NCI-H1417 (cell line): ENCODE results near the gene ZNF460.
"Not testable (repeated sequence)": the region's sequence is repeated elsewhere in the genome, so short reads cannot be mapped to it uniquely, and the experiment has no call there.

Experiments used
- DNase-seq, 3 experiments: peaks; one replicate each; lab custom pipeline; 2025; lab: John Stamatoyannopoulos, UW

ZNF460 gene

GRCh38 chr19:57280165-57280961, at the start of gene ZNF460:
Gene ZNF460 (plus strand): TSS chr19:57280485. CDS start chr19:57280807, 322 bp downstream.
- peak; percentile 94 to 97 (median 97) for DNase-seq

DNA sequence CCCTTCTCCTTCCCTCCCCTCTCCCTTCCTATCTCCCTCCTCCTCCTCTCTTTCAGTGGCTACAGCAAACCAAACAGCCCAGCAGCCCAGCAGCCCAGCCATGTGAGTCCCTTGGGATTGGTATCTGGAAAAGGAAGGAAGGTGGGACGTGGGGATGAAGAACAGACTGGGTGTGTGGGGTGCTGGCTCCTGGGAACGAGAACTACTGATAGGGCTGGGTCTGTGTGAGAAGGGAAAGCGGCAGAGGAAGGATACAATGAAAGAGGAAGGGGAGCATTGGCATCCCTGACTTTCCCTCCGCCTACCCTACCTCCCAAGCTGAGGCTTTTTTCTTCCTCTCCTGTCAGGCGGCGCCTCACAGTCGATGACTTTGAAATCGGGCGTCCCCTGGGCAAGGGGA, 48.6 kb upstream of the ZNF460 start:
- no peak for DNase-seq

- no peak for DNase-seq
Observed at GRCh38 chr19:57233207-57233606, 47.1 kb upstream of the ZNF460 start.

DNA sequence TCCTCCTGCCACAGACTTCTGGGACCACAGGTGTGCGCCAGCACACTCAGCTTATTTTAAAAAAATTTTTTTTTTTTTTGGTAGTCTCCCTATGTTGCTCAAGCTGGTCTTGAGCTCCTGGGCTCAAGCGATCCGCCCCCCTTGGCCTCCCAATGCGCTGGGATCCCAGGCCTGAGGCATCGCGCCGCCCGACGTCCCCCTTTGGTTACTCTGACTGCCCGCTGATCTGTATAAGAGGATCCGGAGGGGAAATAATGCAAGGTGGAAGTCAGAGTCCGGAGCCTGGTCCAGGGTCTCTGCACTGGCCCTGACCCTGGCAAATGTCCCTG, 40.3 kb upstream of the ZNF460 start:
- no peak for DNase-seq

DNA sequence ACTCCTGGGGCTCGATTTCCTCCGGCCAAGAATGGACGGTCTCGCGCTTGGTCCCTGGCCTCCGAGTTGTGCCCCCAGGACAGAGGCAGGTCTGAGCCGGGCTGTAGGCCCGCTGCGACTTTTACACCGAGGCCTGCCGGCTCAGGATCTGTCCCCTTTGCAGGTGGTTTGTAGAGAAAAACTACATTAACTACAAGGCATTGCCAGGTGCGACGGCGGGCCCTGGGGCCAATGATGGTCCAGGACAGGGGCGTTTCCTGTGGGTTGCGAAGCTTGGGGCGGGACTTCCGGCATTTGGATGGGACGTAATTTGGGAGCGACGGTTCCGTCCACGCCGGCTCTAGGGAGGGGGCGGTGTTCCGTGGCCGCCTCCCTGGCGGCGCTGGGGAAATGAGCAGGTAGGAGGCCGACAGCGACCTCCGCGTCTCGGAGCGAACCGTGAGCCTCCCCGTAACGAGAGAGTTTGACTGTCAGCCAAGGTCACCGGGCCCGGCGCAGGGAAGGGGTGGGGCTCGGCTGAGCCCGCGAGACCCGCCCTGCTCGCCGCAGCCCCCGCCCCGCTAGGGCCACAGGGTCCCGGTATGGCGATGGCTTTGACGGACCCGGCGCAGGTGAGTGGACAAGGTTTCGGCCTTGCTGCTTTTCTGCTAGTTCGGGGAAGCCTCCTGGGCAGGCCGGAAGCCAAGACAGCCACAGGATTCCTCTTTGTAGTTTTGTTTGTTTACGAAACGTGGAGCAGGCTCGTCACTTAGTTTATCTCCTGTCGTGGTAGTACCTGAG, 39.8 kb upstream of the ZNF460 start, which contains the start of gene ZNF805:
Gene ZNF805 (plus strand): TSS at position 322 of the 780 bp plus-strand sequence. CDS start 260 bp downstream, at position 582.
- DNase-seq = peak; percentile 86 to 98 (median 94)

DNA sequence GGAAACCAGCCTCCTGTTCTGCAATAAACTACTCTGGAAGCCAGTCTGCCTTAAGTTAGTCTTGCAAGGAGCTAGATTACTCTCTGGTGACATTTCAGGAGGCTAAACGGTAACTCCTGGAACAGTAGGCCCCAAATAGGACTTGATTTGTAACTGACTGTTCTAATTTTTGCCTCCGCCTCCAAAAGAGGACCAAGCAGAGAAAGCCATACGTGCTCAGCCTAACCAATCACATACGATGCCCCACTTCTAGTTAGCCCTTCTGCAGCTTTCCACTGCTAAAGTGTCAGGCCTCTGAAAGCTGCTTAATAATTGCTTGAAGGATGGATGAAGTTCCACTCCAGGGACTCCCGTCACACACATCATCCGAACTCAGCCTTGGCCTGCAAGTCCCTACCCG, 39.1 kb upstream of the ZNF460 start:
- no peak for DNase-seq

DNA sequence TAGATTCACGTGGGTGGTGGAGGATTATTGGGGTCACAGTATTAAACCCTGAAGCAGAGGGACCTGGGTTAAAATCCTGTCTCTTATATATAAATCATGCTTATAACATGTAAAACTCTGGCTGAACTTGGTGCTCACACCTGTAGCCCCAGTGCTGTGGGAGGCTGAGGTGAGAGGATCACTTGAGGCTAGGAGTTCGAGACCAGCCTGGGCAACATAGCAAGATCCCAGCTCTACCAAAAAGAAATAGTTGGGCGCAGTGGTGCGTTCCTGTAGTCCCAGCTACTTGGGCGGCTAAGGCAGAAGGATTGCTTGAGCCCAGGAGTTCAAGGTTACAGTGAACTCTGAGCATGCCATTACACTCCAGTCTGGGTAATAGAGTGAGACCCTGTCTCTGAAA, 37.5 kb upstream of the ZNF460 start:
- DNase-seq = no peak

DNA sequence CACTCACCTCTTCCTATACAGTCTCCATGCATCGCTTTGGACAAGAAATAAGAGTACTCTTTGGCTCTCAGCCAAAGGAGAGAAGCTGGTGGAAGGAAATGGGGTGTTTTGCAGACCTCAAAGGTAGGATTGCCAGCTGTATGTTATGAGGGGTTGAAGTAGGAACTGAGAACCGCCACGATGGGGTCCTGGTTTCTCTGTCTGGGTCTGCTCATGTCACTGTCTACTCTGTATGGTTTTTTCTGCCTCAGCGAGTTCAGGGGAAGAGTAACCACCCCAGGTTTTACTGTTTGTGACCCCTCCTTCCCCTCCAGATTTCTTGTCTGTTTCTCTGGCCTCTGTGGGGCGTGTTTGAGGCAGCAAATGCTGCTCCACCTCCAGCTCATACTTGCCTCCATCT, 35.8 kb upstream of the ZNF460 start:
- no peak for DNase-seq

GRCh38 chr19:57245066-57245465, 35.2 kb upstream of the ZNF460 start:
- no peak for DNase-seq

- no peak for DNase-seq
Observed at GRCh38 chr19:57245959-57246358, 34.3 kb upstream of the ZNF460 start.

GRCh38 chr19:57248646-57249045, 31.6 kb upstream of the ZNF460 start:
- no peak for DNase-seq

DNA sequence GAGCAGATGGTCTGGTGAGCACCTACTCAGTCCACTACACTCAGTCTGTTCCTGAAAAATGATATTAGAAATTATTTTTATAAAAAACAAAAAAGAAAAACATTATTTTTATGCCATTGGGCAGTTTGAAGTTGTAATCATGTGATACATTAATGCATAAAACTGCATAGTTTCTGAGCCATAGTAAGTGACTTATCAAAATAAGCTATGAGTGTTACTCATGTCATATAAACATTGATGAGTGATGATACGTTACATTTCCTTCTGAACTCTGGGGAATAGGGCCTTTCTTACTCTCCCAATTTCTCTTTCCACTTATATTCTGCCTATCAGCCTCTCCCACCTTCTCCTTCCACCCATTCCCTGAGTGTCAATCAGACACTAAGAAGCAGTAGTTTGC, 31.0 kb upstream of the ZNF460 start:
- DNase-seq = no peak

DNA sequence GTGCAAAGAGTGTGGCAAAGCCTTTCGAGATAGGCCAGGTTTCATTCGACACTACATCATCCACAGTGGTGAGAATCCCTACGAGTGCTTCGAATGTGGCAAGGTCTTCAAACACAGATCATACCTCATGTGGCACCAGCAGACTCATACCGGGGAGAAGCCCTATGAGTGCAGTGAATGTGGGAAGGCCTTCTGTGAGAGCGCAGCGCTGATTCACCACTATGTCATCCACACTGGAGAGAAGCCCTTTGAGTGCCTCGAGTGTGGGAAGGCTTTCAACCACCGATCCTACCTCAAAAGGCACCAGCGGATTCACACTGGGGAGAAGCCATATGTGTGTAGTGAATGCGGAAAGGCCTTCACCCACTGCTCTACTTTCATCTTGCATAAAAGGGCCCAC, 26.5 kb upstream of the ZNF460 start:
- DNase-seq = not testable (repeated sequence)

DNA sequence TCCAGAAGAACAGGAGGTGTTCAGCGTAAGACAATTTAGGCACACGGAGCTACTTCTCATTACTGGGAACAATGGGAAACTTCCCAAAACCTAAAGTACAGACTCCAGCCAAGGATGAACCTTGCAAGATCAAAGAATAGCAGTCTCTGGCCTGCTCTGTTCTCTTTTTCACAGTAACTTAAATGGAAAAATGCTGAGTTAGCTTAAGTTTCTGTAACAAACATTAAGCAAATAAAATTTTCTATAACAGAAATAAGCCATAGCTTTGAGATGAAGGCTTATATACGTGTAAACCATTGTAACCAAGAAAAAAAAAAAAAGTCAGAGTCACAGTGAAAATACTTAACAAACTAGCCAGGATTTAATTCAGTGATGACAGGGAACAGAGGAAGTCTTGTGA, 18.2 kb upstream of the ZNF460 start:
- DNase-seq = no peak

- DNase-seq = no peak
Observed at GRCh38 chr19:57263244-57263741, 17.0 kb upstream of the ZNF460 start.

- no peak for DNase-seq
Observed at GRCh38 chr19:57267291-57267690, 13.0 kb upstream of the ZNF460 start.

DNA sequence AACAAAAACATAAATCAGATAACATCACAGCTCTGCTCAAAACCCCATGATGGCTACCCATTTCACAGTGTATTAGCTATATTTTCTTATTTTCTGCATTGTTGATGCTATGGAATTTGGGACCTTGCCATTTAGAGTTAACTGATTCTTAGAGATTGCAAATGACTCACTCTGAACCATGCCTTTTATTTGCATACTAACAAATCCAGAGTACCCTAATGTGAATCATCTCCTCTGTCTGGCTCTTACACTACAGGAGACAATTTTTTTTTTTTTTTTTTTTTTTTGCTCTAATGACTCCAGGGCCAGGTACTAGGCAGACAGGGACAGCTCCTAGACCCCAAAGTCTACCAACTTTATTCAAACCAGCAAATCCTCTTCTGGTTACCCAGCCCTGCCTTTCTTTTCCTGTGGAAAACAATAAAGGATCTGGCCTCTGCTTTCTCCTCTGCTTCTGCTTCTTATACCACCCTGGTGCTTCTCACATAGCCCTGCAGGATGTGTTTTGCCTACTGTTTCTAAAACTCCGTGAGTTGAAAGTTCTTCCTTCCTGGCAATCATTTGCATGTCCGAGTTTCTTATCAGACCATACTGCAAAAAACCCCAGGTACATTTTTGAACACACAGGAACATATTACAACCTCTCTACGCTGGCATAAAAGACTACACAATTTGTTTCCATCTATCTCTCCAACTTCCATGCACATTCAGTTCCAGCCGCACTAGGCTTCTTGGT, 10.6 kb upstream of the ZNF460 start:
- DNase-seq = no peak

DNA sequence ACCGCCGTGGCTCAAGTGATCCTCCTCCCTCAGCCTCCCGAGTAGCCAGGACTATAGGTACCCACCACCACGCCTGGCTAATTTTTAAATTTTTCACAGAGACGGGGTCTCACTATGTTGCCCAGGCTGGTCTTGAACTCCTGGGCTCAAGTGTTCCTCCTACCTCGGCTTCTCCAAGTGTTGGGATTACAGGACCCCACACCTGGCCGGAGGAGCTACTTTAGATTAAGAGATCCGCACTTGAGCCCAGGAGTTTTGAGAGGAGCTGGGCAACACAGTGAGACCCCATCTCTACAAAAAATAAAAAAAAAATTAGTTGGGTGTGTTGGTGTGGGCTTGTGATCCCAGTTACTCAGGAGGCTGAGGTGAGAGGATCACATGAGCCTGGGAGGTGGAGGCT, 9.0 kb upstream of the ZNF460 start:
- DNase-seq = no peak

- DNase-seq = no peak
Observed at GRCh38 chr19:57273014-57273413, 7.3 kb upstream of the ZNF460 start.

DNA sequence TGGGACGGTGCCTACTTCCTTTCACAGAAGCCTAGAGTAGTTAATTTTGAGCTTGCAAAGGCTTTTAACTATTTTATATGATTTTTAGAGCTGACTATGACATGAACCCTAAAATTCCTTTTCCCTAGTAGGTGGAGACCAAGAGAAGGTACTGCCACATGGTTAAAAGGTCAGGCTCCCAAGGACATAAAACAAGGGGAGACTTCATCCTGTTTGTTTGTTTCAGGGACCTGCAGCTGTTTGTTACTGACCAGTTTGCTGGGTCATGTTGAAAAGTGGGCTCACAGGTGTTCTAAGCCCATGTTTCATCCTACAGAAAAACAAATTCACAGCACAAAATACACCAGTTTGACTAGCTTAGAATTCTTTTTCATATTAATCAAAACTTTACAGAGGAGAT, 3.9 kb upstream of the ZNF460 start:
- DNase-seq = no peak

- DNase-seq = not testable (repeated sequence)
Observed at GRCh38 chr19:57278481-57278880, 1.8 kb upstream of the ZNF460 start.

GRCh38 chr19:57279418-57280164, 694 bp upstream of the ZNF460 start:
- peak; percentile 85 to 94 (median 93) for DNase-seq
